ENCODE measurements around the gene TMEM170A. TPM values are rescaled to one million over a fixed set of nuclear protein-coding genes. Genes with fewer than 3 reads are reported as not detected.

Gene TMEM170A
- total and polyA plus RNA-seq, 2 of the 13 experiments (the other 11 are each of a cell fraction or from before 2014, with no cell fraction given): 35.7 to 39.7 TPM

DNA sequence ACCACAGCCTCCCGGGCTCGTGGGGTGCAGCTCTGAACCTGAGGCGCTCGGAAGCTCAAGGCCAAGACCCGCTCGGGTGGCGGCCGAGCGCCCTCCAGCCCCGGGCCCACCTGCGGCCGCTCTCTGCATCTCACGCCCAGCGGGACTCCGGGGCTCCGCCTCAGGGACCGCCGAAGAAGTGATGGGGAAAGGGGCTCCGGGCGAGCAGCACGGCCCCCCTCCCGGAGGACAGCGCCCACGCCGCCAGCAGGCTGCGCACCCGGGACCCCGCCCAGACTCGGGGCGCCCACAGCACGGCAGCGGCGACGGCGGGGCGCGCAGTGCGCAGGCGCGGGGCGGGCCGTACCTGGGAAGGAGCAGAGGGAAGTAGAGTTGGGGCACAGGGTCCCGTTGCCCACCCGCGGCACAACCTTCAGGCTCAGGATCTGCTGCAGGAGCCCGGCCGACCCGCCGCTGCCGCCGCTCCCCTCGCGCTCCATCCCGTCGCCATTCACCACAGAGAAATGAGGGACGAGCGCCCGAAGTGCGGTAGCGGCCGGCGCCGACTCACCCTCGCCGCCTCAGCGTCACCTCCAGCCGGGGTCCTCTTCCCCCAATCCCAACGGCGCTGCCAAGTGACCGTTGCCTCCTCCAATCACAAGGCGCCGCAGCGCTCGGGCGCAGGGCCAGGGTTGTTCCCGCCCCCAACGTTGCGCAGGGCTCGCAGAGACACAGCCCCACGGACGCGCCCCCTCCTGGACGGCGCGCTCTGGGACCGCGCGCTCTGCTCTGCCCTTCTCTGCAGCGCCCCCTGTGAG is at the start of gene TMEM170A (continued):
- TF ChIP-seq, protein P1, sequence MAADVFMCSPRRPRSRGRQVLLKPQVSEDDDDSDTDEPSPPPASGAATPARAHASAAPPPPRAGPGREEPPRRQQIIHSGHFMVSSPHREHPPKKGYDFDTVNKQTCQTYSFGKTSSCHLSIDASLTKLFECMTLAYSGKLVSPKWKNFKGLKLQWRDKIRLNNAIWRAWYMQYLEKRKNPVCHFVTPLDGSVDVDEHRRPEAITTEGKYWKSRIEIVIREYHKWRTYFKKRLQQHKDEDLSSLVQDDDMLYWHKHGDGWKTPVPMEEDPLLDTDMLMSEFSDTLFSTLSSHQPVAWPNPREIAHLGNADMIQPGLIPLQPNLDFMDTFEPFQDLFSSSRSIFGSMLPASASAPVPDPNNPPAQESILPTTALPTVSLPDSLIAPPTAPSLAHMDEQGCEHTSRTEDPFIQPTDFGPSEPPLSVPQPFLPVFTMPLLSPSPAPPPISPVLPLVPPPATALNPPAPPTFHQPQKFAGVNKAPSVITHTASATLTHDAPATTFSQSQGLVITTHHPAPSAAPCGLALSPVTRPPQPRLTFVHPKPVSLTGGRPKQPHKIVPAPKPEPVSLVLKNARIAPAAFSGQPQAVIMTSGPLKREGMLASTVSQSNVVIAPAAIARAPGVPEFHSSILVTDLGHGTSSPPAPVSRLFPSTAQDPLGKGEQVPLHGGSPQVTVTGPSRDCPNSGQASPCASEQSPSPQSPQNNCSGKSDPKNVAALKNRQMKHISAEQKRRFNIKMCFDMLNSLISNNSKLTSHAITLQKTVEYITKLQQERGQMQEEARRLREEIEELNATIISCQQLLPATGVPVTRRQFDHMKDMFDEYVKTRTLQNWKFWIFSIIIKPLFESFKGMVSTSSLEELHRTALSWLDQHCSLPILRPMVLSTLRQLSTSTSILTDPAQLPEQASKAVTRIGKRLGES (CRISPR knock-in tag; IDR thresholded peaks at IDR 0.05; ENCODE audit: borderline replicate concordance): no peak
- TF ChIP-seq SUZ12 (IDR thresholded peaks at IDR 0.05; ENCODE audit: low read depth, low read length) (0 out of 2 replicates have a peak, but pooled peaks have one; percentile 21), NAIF1 (CRISPR knock-in tag; IDR thresholded peaks at IDR 0.05; ENCODE audit: borderline replicate concordance) (peak; percentile 92; the same call in 1 of the 2 replicates), TOPORS (CRISPR knock-in tag; IDR thresholded peaks at IDR 0.05) (peak; percentile 74), ZNF768 (CRISPR knock-in tag; IDR thresholded peaks at IDR 0.05) (peak; percentile 51), ZNF776 (CRISPR knock-in tag; IDR thresholded peaks at IDR 0.05) (peak; percentile 98), ETV5 (CRISPR knock-in tag; IDR thresholded peaks at IDR 0.05; ENCODE audit: borderline replicate concordance) (peak; percentile 55; the same call in 1 of the 2 replicates), SSRP1 (CRISPR knock-in tag; IDR thresholded peaks at IDR 0.05) (peak; percentile 81; the same call in 1 of the 2 replicates), HDAC1 (CRISPR knock-in tag; IDR thresholded peaks at IDR 0.05) (peak; percentile 84), ZNF33B (CRISPR knock-in tag; IDR thresholded peaks at IDR 0.05) (no peak; the same call in none of the 2 replicates), ZNF446 (CRISPR knock-in tag; IDR thresholded peaks at IDR 0.05) (0 out of 2 replicates have a peak, but pooled peaks have one; percentile 75), ZBTB21 (CRISPR knock-in tag; IDR thresholded peaks at IDR 0.05) (0 out of 2 replicates have a peak, but pooled peaks have one; percentile 12), RFX1 (IDR thresholded peaks at IDR 0.05) (no peak), ZNF335 (CRISPR knock-in tag; IDR thresholded peaks at IDR 0.05) (peak; percentile 92), ZKSCAN5 (CRISPR knock-in tag; IDR thresholded peaks at IDR 0.05) (peak; percentile 79), RFX3 (CRISPR knock-in tag; IDR thresholded peaks at IDR 0.05) (no peak; the same call in 1 of the 2 replicates), ZNF746 (CRISPR knock-in tag; IDR thresholded peaks at IDR 0.05) (peak; percentile 68; the same call in 1 of the 2 replicates)
- TF ChIP-seq, protein P2, sequence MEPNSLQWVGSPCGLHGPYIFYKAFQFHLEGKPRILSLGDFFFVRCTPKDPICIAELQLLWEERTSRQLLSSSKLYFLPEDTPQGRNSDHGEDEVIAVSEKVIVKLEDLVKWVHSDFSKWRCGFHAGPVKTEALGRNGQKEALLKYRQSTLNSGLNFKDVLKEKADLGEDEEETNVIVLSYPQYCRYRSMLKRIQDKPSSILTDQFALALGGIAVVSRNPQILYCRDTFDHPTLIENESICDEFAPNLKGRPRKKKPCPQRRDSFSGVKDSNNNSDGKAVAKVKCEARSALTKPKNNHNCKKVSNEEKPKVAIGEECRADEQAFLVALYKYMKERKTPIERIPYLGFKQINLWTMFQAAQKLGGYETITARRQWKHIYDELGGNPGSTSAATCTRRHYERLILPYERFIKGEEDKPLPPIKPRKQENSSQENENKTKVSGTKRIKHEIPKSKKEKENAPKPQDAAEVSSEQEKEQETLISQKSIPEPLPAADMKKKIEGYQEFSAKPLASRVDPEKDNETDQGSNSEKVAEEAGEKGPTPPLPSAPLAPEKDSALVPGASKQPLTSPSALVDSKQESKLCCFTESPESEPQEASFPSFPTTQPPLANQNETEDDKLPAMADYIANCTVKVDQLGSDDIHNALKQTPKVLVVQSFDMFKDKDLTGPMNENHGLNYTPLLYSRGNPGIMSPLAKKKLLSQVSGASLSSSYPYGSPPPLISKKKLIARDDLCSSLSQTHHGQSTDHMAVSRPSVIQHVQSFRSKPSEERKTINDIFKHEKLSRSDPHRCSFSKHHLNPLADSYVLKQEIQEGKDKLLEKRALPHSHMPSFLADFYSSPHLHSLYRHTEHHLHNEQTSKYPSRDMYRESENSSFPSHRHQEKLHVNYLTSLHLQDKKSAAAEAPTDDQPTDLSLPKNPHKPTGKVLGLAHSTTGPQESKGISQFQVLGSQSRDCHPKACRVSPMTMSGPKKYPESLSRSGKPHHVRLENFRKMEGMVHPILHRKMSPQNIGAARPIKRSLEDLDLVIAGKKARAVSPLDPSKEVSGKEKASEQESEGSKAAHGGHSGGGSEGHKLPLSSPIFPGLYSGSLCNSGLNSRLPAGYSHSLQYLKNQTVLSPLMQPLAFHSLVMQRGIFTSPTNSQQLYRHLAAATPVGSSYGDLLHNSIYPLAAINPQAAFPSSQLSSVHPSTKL (CRISPR knock-in tag; IDR thresholded peaks at IDR 0.05): peak; percentile 65
- TF ChIP-seq, protein P3, sequence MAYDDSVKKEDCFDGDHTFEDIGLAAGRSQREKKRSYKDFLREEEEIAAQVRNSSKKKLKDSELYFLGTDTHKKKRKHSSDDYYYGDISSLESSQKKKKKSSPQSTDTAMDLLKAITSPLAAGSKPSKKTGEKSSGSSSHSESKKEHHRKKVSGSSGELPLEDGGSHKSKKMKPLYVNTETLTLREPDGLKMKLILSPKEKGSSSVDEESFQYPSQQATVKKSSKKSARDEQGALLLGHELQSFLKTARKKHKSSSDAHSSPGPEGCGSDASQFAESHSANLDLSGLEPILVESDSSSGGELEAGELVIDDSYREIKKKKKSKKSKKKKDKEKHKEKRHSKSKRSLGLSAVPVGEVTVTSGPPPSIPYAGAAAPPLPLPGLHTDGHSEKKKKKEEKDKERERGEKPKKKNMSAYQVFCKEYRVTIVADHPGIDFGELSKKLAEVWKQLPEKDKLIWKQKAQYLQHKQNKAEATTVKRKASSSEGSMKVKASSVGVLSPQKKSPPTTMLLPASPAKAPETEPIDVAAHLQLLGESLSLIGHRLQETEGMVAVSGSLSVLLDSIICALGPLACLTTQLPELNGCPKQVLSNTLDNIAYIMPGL (CRISPR knock-in tag; IDR thresholded peaks at IDR 0.05; ENCODE audit: borderline replicate concordance in 1 of 2, low read depth in 1 of 2): peak; percentile 99 to 100
- TF ChIP-seq, protein P4, sequence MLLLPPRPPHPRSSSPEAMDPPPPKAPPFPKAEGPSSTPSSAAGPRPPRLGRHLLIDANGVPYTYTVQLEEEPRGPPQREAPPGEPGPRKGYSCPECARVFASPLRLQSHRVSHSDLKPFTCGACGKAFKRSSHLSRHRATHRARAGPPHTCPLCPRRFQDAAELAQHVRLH (CRISPR knock-in tag; IDR thresholded peaks at IDR 0.05; ENCODE audit: borderline replicate concordance, low read depth): peak; percentile 96
- TF ChIP-seq, protein P5, sequence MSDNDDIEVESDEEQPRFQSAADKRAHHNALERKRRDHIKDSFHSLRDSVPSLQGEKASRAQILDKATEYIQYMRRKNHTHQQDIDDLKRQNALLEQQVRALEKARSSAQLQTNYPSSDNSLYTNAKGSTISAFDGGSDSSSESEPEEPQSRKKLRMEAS (IDR thresholded peaks at IDR 0.05): peak; percentile 69
